Measurements from ENCODE around the gene CCDC110.

DNA sequence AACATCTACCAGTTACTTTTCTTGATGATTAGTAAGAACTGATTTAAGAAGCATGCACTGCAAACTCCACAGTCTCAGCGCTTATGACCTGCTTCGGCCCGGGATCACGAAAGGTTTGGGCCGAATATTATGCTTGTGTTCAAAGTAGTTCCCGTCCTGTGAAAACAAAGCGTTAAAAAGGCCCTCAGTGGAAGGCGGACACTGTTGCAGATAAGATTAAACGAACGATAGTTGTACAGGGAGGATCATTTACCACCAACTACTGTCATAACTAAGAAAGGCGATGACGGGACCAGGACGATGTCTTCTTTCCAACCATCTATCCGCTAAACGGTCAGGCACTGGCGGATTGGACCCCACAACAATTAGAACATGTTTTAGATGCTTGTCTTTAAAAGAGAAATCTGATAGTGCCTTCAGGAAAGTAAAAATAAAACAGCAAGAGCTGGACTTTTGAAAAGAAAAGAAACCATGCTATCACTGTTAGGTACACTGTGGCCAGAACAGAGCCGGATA is 42.7 kb upstream of the CCDC110 start:
- TF ChIP-seq POLR2A (IDR thresholded peaks at IDR 0.05) = no peak
- TF ChIP-seq, protein P1, sequence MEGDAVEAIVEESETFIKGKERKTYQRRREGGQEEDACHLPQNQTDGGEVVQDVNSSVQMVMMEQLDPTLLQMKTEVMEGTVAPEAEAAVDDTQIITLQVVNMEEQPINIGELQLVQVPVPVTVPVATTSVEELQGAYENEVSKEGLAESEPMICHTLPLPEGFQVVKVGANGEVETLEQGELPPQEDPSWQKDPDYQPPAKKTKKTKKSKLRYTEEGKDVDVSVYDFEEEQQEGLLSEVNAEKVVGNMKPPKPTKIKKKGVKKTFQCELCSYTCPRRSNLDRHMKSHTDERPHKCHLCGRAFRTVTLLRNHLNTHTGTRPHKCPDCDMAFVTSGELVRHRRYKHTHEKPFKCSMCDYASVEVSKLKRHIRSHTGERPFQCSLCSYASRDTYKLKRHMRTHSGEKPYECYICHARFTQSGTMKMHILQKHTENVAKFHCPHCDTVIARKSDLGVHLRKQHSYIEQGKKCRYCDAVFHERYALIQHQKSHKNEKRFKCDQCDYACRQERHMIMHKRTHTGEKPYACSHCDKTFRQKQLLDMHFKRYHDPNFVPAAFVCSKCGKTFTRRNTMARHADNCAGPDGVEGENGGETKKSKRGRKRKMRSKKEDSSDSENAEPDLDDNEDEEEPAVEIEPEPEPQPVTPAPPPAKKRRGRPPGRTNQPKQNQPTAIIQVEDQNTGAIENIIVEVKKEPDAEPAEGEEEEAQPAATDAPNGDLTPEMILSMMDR (IDR thresholded peaks at IDR 0.05) = no peak

Data from testis (tissue), 2 donors.